Common myeloid progenitor, CD34-positive (primary cell): ENCODE results near the gene POLL.

Experiments used
- CTCF ChIA-PET: fragments of 350-600 bp; sonication (Branson Sonifier 250); formaldehyde crosslinking; loops from one replicate; lab custom pipeline; 2021; ENCODE audit warnings: antibody characterized with exemption; lab: Charles Lee
- POLR2A ChIA-PET: fragments of 350-600 bp; sonication (Branson Sonifier 250); formaldehyde crosslinking; loops from one replicate; lab custom pipeline; 2021; ENCODE audit warnings: antibody characterized with exemption; lab: Charles Lee
- DNase-seq, 3 donors: peaks; one replicate each; pipeline versions ENCODE4 v3.0.0 to v3.0.0-alpha.2; 2013
- H3K27ac ChIP-seq, 2 experiments: 1 replicate in 1 of 2; 2 replicates in 1 of 2; pipeline ENCODE4 v1.7.0; 2013; ENCODE audit warnings: inconsistent platforms in 2 of 2, low read length in 2 of 2, mild to moderate bottlenecking in 2 of 2, low read depth in 1 of 2, moderate library complexity in 1 of 2; ENCODE audit not compliant: severe bottlenecking in 2 of 2, insufficient read depth in 1 of 2, poor library complexity in 1 of 2
- H3K27me3 ChIP-seq, 5 experiments: replicated peaks in 2 of 5; 1 replicate in 3 of 5; 2 replicates in 2 of 5; pipeline versions ENCODE4 v1.6.1 to v1.7.0; 2013; ENCODE audit warnings: low read length in 4 of 5, mild to moderate bottlenecking in 2 of 5, moderate library complexity in 2 of 5, inconsistent platforms in 1 of 5; ENCODE audit not compliant: insufficient read depth in 5 of 5, control insufficient read depth in 4 of 5
- H3K36me3 ChIP-seq, 4 experiments: 1 replicate in 2 of 4; 2 replicates in 2 of 4; pipeline versions ENCODE4 v1.6.1 to v1.7.0; 2013; ENCODE audit warnings: low read length in 3 of 4, control low read depth in 1 of 4, mild to moderate bottlenecking in 1 of 4; ENCODE audit not compliant: control insufficient read depth in 4 of 4, insufficient read depth in 4 of 4
- H3K4me1 ChIP-seq, 4 experiments: 1 replicate in 3 of 4; 2 replicates in 1 of 4; pipeline versions ENCODE4 v1.6.1 to v1.7.1; 2013; ENCODE audit warnings: low read length in 3 of 4, mild to moderate bottlenecking in 3 of 4, control low read depth in 1 of 4, inconsistent platforms in 1 of 4, moderate library complexity in 1 of 4; ENCODE audit not compliant: control insufficient read depth in 4 of 4, insufficient read depth in 4 of 4; ENCODE audit errors: control extremely low read depth in 1 of 4
- H3K4me3 ChIP-seq, 7 experiments: 1 replicate in 4 of 7; 2 replicates in 3 of 7; pipeline versions ENCODE4 v1.5.1 to v1.7.0; 2013; ENCODE audit warnings: mild to moderate bottlenecking in 7 of 7, low read length in 6 of 7, moderate library complexity in 6 of 7, inconsistent platforms in 2 of 7, low read depth in 2 of 7, control low read depth in 1 of 7; ENCODE audit not compliant: insufficient read depth in 4 of 7, control insufficient read depth in 1 of 7; ENCODE audit errors: extremely low read depth in 1 of 7
- H3K9me3 ChIP-seq, 5 experiments: 1 replicate in 4 of 5; 2 replicates in 1 of 5; pipeline versions ENCODE4 v1.6.1 to v1.7.1; 2013; ENCODE audit warnings: low read length in 4 of 5, mild to moderate bottlenecking in 2 of 5, inconsistent platforms in 1 of 5, low read depth in 1 of 5, moderate library complexity in 1 of 5; ENCODE audit not compliant: control insufficient read depth in 4 of 5, insufficient read depth in 2 of 5; ENCODE audit errors: control extremely low read depth in 1 of 5
- WGBS: methylation state at CpG from one replicate; pipeline ENCODE4 v1.1.5; 2013; ENCODE audit not compliant: insufficient coverage; 5-methylcytosine and 5-hydroxymethylcytosine counted together

The POLL gene

DNA sequence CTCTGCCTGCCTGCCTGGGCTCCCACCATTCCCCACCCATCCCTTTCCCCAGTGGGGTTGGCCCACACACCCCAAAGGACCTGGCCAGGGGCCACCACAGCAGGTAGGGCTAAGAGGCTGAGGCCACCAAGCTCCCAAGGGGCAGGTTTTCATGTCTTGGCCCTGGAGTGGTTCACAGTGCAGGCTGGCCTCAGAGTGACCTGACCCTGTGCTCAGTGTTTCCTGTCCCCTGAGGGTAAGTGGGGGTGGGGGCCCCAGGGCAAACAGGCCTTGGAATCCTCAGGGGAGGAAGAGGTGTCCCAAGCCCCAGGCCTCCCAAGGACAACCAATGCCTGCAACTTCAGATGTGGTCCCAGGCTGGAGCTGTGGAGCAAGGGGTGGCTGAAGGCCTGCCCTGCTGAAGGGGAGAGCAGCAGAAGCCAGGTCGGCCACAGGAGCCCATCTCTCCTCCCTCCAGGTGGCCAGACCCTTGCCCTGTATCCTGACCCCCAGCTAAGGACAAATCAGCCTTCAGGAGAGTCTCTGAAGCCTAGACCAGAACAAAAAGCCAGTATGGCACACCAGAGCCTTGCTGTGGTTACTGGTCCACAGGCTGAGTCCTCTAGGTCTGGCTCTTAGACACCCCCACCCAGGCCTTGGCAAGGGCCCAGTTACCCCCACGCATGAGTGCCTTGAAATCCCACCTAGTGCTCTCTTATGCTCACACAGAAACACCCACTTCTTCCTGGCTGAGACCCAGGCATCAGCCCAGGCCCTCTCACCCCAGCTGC, 27.6 kb downstream of the POLL start:
- H3K27me3 ChIP-seq = peaks cover 0 to 19% (median 3%) of the 10 kb centered on the region in 5 experiments
- H3K9me3 ChIP-seq = no peaks in the 10 kb centered on the region
- H3K27ac ChIP-seq = no peak overlapping the region
- H3K4me1 ChIP-seq = peaks cover 0 to 10% (median 5%) of the 10 kb centered on the region in 4 experiments
- whole genome bisulfite sequencing = 86% methylated on average over 1 of the region's 2 CpGs
- H3K4me3 ChIP-seq = no peak overlapping the region
- ChIA-PET POLR2A (interaction anchor here (0.9 kb wide), 1 partner anchor 16 kb away, joined by 4 read pairs; no protein-coding TSS in a partner anchor), CTCF (interaction anchor here (0.9 to 1.5 kb wide), 3 partner anchors 9 to 259 kb away, joined by 3 to 4 read pairs (median 3); no protein-coding TSS in a partner anchor)
- DNase-seq = no peak
- no peaks in the 10 kb centered on the region for H3K36me3 ChIP-seq

DNA sequence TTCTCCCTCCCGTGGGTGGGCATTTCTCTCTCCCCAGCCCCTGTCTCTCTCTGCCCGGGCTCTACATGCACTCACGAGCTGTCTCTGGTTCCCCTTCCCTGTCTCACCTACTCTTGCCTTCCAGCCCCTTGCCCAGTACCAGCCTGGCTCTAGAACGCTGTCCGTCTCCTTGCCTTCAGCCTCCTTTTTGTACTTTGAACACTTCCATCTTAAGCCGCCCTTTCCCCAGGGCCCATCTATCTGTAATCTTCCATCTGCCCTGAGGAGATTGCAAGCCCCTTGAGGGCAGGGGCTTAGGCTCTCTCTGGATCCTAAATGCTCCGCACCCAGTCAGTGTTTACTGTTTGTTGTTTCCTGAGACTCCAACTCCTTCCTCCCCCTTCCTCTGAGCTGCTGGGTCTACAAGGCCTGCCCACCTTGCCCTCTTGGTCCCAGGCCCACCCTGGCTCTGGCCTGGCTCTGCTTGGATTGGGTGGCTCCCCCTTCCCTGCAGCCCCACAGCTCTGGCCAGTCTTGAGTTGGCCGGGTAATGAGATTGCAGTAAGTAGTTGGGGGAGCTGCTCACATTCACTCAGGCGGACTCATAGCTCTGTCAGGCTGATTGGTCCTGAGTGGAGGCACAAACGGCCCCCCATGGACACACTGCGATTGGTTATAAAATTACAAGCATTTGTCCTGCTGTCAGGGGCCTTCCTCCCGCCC, 28.3 kb downstream of the POLL start:
- no peaks in the 10 kb centered on the region for H3K9me3 ChIP-seq
- POLR2A ChIA-PET = no interaction called here
- CTCF ChIA-PET = interaction anchor here (0.9 kb wide), 1 partner anchor 10 kb away, joined by 4 read pairs; no protein-coding TSS in a partner anchor
- H3K36me3 ChIP-seq = no peaks in the 10 kb centered on the region
- H3K4me3 ChIP-seq = no peak overlapping the region
- no peak overlapping the region for H3K27ac ChIP-seq
- peaks cover 0 to 10% (median 5%) of the 10 kb centered on the region in 4 experiments for H3K4me1 ChIP-seq
- WGBS = 89% methylated on average over 10 of the region's 12 CpGs
- DNase-seq = no peak
- H3K27me3 ChIP-seq = peaks cover 0 to 13% (median 0%) of the 10 kb centered on the region in 5 experiments

DNA sequence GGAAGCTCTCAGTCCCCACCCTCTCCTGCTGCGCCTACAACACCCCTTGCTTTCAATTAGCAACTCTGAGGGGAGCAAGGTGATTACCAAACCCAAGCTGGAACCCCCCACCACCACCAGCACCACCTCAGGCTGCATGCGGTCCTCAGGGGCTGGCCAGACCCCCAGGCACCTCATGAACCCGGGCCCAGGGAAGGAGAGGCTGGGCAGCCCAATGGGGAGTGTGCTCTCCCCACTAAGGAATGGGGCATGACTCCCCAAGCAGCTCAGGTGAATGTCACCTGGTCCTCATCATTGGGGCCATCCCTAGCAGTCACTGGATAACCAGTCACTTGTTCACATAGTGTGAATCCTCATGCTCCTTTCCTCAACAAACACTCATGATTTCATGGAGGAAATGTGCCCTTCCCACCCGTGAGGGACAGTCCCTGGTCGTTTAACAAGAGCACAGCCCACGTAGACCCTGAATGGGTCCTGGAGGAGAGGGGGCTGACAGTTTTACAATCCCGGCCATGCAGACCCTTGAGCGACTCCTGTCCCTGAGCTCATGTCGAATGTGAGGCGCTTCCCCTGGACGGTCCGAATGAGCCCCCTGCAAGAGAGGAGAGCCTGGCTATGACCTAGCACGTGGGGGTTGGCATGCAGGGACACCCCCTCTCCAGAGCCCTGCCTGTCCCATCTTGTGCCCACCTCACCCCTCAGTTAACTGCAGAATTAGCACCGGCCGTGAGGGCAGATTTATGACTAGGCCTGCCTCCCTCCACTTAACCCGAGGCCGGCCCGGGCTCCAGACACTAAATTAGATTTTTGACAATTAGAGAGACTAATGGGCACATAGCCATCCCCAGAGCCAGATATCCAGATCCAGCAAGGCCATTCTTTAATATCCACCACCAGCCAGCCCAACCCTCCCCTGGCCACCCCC, 29.1 kb downstream of the POLL start:
- ChIA-PET CTCF (interaction anchor here (0.7 kb wide), 1 partner anchor 11 kb away, joined by 3 read pairs; no protein-coding TSS in a partner anchor), POLR2A (no interaction called here)
- H3K36me3 ChIP-seq = peaks cover 0 to 3% (median 0%) of the 10 kb centered on the region in 4 experiments
- 69% methylated on average over 18 of the region's 18 CpGs for WGBS
- peaks cover 0 to 10% (median 5%) of the 10 kb centered on the region in 4 experiments for H3K4me1 ChIP-seq
- DNase-seq = no peak
- H3K9me3 ChIP-seq = no peaks in the 10 kb centered on the region
- H3K4me3 ChIP-seq = no peak overlapping the region
- H3K27ac ChIP-seq = no peak overlapping the region
- H3K27me3 ChIP-seq = peaks cover 0 to 9% (median 0%) of the 10 kb centered on the region in 5 experiments

DNA sequence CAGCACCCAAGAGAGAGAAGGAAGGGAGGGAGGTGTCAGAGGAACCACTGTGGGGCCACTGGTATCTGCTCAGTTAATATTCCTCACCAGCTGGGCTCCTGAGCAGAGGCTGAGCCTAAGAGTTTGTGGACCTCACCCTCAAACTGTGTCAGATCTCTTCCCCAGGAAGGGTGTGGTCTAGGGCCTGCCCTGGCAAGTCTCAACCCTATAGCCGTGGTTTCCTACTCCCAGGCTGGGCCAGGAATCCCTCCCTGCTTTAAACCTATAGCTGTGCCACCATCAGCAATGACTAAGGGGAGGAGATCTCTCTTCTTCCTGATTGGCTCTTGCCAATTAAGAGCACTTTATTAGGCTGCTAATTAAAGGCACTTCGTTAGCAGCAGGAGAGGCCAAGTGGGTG, 29.9 kb downstream of the POLL start:
- ChIA-PET POLR2A (no interaction called here), CTCF (interaction anchor here (0.7 kb wide), 1 partner anchor 12 kb away, joined by 3 read pairs; no protein-coding TSS in a partner anchor)
- peaks cover 0 to 4% (median 0%) of the 10 kb centered on the region in 5 experiments for H3K27me3 ChIP-seq
- H3K4me1 ChIP-seq = peaks cover 0 to 10% (median 5%) of the 10 kb centered on the region in 4 experiments
- no peak overlapping the region for H3K4me3 ChIP-seq
- peak in 2 of 3 donors; percentile 17 for DNase-seq
- H3K27ac ChIP-seq = no peak overlapping the region
- peaks cover 0 to 9% (median 3%) of the 10 kb centered on the region in 4 experiments for H3K36me3 ChIP-seq
- 60% methylated on average over 2 of the region's 2 CpGs for WGBS
- no peaks in the 10 kb centered on the region for H3K9me3 ChIP-seq

DNA sequence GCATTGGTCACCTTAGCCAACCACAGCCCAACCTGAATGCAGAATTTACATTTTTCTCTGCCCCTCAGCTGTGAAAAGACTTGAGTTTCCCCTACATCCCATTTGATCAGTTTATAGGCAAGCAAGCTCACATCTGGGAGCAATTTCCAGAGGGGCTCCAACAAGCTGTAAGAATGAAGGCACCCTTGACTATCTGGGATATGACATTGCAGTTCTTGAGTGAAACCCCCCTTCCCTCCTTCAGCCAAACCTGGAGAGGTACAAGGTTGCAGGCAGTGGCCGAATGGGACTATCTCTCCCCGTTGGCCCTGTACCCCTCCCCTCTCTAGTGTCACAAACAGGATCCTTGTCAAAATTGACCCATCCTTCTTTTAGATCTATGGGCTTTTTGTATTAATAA, 30.5 kb downstream of the POLL start:
- ChIA-PET CTCF (no interaction called here), POLR2A (no interaction called here)
- no peak for DNase-seq
- H3K36me3 ChIP-seq = peaks cover 0 to 13% (median 4%) of the 10 kb centered on the region in 4 experiments
- H3K4me1 ChIP-seq = peaks cover 0 to 10% (median 5%) of the 10 kb centered on the region in 4 experiments
- H3K27me3 ChIP-seq = no peaks in the 10 kb centered on the region
- no peak overlapping the region for H3K4me3 ChIP-seq
- 94% methylated on average over 2 of the region's 2 CpGs for WGBS
- no peaks in the 10 kb centered on the region for H3K9me3 ChIP-seq
- no peak overlapping the region for H3K27ac ChIP-seq

DNA sequence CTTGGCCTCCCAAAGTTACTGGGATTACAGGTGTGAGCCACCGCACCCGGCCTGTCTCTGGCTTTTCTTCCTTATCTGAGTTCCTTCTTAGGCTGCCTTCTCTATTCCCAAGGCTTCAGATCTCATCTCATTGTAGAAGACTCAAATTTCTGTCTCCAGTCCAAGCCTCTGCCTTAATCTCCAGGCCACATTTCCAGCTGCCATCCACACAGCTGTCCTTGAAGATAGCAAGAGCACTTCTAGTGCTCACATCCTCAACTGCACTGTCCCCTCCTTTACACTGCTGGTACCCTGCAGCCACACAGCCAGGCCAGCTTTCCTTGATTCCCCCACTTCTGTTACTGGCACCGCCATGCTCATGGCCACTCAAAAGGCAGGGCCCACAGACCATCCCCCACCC, 35.6 kb downstream of the POLL start:
- no peak overlapping the region for H3K27ac ChIP-seq
- no peaks in the 10 kb centered on the region for H3K27me3 ChIP-seq
- peak in 1 of 3 donors; percentile 23 for DNase-seq
- peaks cover 8 to 28% (median 12%) of the 10 kb centered on the region in 4 experiments for H3K36me3 ChIP-seq
- no peaks in the 10 kb centered on the region for H3K4me1 ChIP-seq
- POLR2A ChIA-PET = no interaction called here
- 92% methylated on average over 2 of the region's 3 CpGs for WGBS
- H3K4me3 ChIP-seq = no peak overlapping the region
- H3K9me3 ChIP-seq = no peaks in the 10 kb centered on the region
- CTCF ChIA-PET = interaction anchor here (0.6 to 1.0 kb wide), 3 partner anchors 9 to 481 kb away, joined by 3 read pairs; no protein-coding TSS in a partner anchor
